HuH-7 (cell line): ENCODE results near the gene EPSTI1.
"Not testable (repeated sequence)": the region's sequence is repeated elsewhere in the genome, so short reads cannot be mapped to it uniquely, and the experiment has no call there.

Experiments used
- DNase-seq: peaks from one replicate; pipeline ENCODE4 v3.0.0; 2011; ENCODE audit warnings: low spot score

Gene EPSTI1

GRCh38 chr13:42991898-42992763 lies at the start of gene EPSTI1:
Gene EPSTI1 (minus strand): TSS chr13:42992241. CDS start chr13:42992165, 76 bp downstream.
- DNase-seq, result peak; percentile 11

- no peak for DNase-seq
These were observed 49.4 kb upstream of the EPSTI1 start for GRCh38 chr13:43041369-43041921.

- DNase-seq, result not testable (repeated sequence)
These were observed 48.7 kb upstream of the EPSTI1 start for GRCh38 chr13:43040581-43041368.

GRCh38 chr13:43039966-43040365 lies 47.9 kb upstream of the EPSTI1 start:
- no peak for DNase-seq

- DNase-seq, result no peak
These were observed 44.6 kb upstream of the EPSTI1 start for GRCh38 chr13:43036351-43037250.

- DNase-seq, result no peak
These were observed 41.0 kb upstream of the EPSTI1 start for GRCh38 chr13:43033038-43033437.

- DNase-seq, result no peak
These were observed 39.8 kb upstream of the EPSTI1 start for GRCh38 chr13:43031881-43032280.

- DNase-seq, result no peak
These were observed 38.5 kb upstream of the EPSTI1 start for GRCh38 chr13:43030548-43030947.

- no peak for DNase-seq
These were observed 34.2 kb upstream of the EPSTI1 start for GRCh38 chr13:43026262-43026661.

- DNase-seq, result peak; percentile 23
These were observed 31.4 kb upstream of the EPSTI1 start, which contains the start of gene DNAJC15 for GRCh38 chr13:43023289-43023963. Gene DNAJC15 (plus strand): TSS chr13:43023586. CDS start chr13:43023627, 41 bp downstream.

GRCh38 chr13:43022934-43023288 lies 30.9 kb upstream of the EPSTI1 start:
- DNase-seq, result no peak

- DNase-seq, result no peak
These were observed 30.1 kb upstream of the EPSTI1 start for GRCh38 chr13:43021926-43022670.

GRCh38 chr13:43020794-43021193 lies 28.8 kb upstream of the EPSTI1 start:
- DNase-seq, result no peak

GRCh38 chr13:43019811-43020210 lies 27.8 kb upstream of the EPSTI1 start:
- no peak for DNase-seq

GRCh38 chr13:43016226-43016625 lies 24.2 kb upstream of the EPSTI1 start:
- no peak for DNase-seq

GRCh38 chr13:43014162-43014561 lies 22.1 kb upstream of the EPSTI1 start:
- no peak for DNase-seq

- no peak for DNase-seq
These were observed 17.5 kb upstream of the EPSTI1 start for GRCh38 chr13:43009506-43009905.

- no peak for DNase-seq
These were observed 16.6 kb upstream of the EPSTI1 start for GRCh38 chr13:43008596-43008995.

GRCh38 chr13:43006893-43007631 lies 15.0 kb upstream of the EPSTI1 start:
- no peak for DNase-seq
